GM13976 (cell line): ENCODE results near the gene GRK3.

Experiments
- DNase-seq: peaks from one replicate; pipeline ENCODE4 v3.0.0; 2012; ENCODE audit warnings: low spot score
- CTCF ChIP-seq: IDR thresholded peaks from 2 replicates; pipeline ENCODE4 v1.5.1; 2012; ENCODE audit warnings: borderline replicate concordance, mild to moderate bottlenecking; ENCODE audit not compliant: insufficient read depth; ENCODE audit errors: extremely low read depth, missing control alignments, control extremely low read depth
- in situ Hi-C: fragments of 300-500 bp; cut with MboI; formaldehyde crosslinking; loops from one replicate; pipeline ENCODE4 v1.12.0; 2022; ENCODE audit warnings: low sequenced_read_pairs, mixed read lengths, inconsistent platforms; ENCODE audit not compliant: unreplicated experiment

GRK3 gene

GRCh38 chr22:25670070-25670461 is 105.6 kb downstream of the GRK3 start:
- TF ChIP-seq CTCF: no peak
- in situ Hi-C loops: no loop called here
- DNase-seq: no peak

DNA sequence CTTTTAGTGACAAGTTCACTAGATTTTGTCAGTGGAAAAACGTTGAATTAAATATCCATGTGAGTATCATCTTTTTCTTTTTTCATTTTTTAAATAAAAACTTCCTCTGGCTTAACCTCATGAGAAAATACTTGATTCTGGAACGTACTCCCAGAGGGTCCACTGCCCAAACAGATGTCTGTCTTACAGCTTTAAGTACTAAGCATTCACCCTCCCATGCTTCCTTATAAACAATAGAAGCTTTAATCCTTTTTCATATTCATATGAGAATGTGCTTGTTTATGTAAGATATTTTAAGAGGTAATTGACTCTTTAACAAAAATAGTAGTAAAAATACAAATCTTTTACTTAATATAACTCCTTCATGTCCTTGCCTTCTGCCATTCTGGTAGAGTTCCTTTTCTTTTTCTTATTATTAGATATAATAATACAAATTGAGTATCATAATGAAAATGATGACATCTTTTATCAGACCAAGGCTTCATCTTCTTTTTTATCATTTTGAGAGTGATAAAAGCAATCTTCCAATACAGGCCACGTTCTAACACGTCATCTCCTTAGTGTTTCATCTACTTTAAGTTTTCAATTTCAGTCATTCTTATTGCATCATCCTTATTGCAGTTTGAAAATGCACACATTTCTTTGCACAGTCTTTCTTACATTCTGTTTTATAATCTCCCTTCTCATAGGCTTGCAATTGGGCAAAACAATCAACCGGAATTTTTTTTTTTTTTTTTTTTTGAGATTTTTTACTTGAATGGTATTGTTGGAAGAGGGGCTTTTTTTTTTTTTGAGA is 108.0 kb downstream of the GRK3 start:
- no peak for DNase-seq
- in situ Hi-C loops: no loop called here
- no peak for TF ChIP-seq CTCF

- DNase-seq: no peak
- TF ChIP-seq CTCF: no peak
- in situ Hi-C loops: no loop called here
Observed at GRCh38 chr22:25673713-25674112, 109.2 kb downstream of the GRK3 start.

DNA sequence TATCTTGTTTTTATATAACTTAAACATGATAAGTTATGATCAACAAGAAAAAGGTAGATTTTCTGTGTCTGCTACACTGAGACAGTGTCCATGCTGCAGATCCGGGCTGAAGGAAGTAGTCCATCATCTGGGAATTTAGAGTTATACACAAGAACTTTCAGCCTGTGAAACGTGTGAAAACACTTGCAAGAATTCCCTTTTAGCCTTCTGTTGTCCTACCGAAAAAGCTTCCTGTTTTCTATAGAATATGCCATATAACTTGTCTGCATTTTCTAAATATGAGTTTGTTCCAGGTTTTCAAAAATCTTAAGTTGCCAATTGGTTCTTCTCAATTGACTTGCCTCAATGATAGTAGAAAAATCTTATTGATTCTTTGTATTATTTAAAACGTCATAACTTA is 113.2 kb downstream of the GRK3 start:
- no peak for DNase-seq
- TF ChIP-seq CTCF: no peak
- in situ Hi-C loops: no loop called here

- no peak for DNase-seq
- in situ Hi-C loops: no loop called here
- TF ChIP-seq CTCF: no peak
Observed at GRCh38 chr22:25680051-25680450, 115.6 kb downstream of the GRK3 start.

GRCh38 chr22:25680956-25681355 is 116.5 kb downstream of the GRK3 start:
- in situ Hi-C loops: no loop called here
- TF ChIP-seq CTCF: no peak
- DNase-seq: no peak

DNA sequence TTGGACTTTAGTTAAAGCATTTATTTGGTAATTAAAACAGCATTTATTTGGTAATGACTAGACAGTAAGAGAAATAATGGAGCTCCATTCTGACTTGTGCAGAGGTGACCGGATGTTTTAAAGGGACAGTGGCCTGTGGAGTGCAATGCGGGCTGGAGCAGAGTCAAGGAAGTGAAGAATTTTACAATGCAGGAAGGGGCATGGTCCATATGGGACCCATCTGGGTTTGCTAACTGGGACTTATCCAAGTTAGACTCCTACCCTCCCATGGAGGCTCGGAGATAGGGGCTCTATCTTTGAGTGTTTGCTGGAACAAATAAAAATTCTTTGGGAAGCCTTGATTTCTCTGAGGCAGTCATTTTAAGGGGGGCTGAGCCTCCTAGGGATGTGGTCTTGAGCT is 117.6 kb downstream of the GRK3 start:
- DNase-seq: no peak
- no peak for TF ChIP-seq CTCF
- in situ Hi-C loops: no loop called here
